ENCODE measurements around the gene SRP68. TPM values are rescaled to one million over a fixed set of nuclear protein-coding genes. Genes with fewer than 3 reads are reported as not detected.

SRP68 gene
- total RNA-seq, 1 donor from 2014 or later, result 86.7 TPM

DNA sequence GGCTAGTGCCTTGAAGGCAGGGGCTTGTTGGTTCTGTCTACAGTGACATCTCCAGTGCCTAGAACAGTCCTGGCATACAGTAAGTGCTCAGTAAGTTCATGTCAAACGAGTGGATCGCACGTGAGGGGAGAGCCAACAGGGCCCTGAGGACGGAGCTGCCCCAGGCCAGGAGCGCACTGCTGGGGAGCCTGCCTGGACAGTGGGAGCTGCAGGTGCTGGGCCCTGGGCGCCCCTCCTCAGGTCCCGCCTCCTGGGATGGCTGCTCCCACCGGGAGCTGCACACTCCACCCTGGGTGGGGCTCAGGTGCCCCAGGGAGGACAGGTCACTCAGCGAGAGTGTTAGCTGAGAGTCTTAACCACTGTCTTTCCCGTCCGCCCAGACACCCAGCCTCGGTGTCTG lies 47.0 kb downstream of the SRP68 start:
- H3K27ac Mint-ChIP-seq, result no peak overlapping the region
- no peaks in the 10 kb centered on the region for H3K9me3 Mint-ChIP-seq
- peaks cover 16% of the 10 kb centered on the region for H3K4me1 Mint-ChIP-seq (ENCODE audit: unreplicated experiment)
- no peaks in the 10 kb centered on the region for H3K36me3 Mint-ChIP-seq
- TF ChIP-seq, protein P1, sequence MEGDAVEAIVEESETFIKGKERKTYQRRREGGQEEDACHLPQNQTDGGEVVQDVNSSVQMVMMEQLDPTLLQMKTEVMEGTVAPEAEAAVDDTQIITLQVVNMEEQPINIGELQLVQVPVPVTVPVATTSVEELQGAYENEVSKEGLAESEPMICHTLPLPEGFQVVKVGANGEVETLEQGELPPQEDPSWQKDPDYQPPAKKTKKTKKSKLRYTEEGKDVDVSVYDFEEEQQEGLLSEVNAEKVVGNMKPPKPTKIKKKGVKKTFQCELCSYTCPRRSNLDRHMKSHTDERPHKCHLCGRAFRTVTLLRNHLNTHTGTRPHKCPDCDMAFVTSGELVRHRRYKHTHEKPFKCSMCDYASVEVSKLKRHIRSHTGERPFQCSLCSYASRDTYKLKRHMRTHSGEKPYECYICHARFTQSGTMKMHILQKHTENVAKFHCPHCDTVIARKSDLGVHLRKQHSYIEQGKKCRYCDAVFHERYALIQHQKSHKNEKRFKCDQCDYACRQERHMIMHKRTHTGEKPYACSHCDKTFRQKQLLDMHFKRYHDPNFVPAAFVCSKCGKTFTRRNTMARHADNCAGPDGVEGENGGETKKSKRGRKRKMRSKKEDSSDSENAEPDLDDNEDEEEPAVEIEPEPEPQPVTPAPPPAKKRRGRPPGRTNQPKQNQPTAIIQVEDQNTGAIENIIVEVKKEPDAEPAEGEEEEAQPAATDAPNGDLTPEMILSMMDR (conservative IDR thresholded peaks at IDR 0.05), result no peak
- no peaks in the 10 kb centered on the region for H3K27me3 Mint-ChIP-seq
- peak overlapping the region; percentile 69 for H3K4me3 Mint-ChIP-seq
- no peak for DNase-seq (ENCODE audit: extremely low spot score, unreplicated experiment)

DNA sequence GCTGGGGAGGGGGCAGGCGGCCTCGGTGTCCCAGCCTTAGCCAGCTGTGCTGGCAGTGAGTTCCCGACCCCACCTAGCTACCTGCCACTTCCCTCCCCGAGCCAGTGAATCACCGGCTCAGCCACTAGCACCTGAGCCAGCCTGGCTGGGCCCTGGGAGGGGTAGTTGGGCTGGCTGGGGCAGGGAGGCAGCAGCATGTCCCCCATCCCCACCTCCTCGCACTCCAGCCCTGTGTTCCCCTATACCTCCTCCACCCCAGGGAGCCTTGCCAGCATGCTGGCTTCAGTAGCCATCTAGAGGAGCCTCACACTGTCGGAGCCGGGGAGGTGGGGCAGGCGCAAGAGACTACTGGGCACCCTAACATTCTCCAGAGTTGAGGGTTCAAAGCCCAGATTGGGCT lies 48.0 kb downstream of the SRP68 start:
- no peak overlapping the region for H3K4me3 Mint-ChIP-seq
- TF ChIP-seq, protein P1 (conservative IDR thresholded peaks at IDR 0.05), result no peak
- H3K27ac Mint-ChIP-seq, result no peak overlapping the region
- H3K4me1 Mint-ChIP-seq (ENCODE audit: unreplicated experiment), result peaks cover 9% of the 10 kb centered on the region
- no peaks in the 10 kb centered on the region for H3K27me3 Mint-ChIP-seq
- no peaks in the 10 kb centered on the region for H3K9me3 Mint-ChIP-seq
- no peak for DNase-seq (ENCODE audit: extremely low spot score, unreplicated experiment)
- no peaks in the 10 kb centered on the region for H3K36me3 Mint-ChIP-seq

DNA sequence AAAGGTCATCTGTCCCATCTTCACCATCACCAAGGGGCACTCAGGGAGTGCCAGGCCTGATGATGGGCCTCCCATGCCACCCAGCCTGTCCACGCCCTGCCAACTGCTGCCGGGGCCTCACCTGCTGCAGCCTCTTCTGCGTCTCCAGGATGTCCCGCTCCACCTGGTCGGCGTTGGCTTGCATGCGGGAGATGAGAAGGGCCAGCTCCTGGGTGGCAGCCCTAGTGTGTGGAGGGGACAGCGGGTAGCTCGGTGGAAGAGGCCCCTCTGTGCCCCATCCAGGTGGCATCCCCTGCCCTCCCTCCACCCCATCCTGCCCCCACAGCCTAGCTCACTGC lies 48.4 kb downstream of the SRP68 start:
- Mint-ChIP-seq H3K4me3 (no peak overlapping the region), H3K36me3 (no peaks in the 10 kb centered on the region), H3K9me3 (no peaks in the 10 kb centered on the region), H3K27ac (no peak overlapping the region), H3K27me3 (no peaks in the 10 kb centered on the region), H3K4me1 (ENCODE audit: unreplicated experiment) (peaks cover 8% of the 10 kb centered on the region)
- TF ChIP-seq, protein P1 (conservative IDR thresholded peaks at IDR 0.05), result no peak
- no peak for DNase-seq (ENCODE audit: extremely low spot score, unreplicated experiment)

DNA sequence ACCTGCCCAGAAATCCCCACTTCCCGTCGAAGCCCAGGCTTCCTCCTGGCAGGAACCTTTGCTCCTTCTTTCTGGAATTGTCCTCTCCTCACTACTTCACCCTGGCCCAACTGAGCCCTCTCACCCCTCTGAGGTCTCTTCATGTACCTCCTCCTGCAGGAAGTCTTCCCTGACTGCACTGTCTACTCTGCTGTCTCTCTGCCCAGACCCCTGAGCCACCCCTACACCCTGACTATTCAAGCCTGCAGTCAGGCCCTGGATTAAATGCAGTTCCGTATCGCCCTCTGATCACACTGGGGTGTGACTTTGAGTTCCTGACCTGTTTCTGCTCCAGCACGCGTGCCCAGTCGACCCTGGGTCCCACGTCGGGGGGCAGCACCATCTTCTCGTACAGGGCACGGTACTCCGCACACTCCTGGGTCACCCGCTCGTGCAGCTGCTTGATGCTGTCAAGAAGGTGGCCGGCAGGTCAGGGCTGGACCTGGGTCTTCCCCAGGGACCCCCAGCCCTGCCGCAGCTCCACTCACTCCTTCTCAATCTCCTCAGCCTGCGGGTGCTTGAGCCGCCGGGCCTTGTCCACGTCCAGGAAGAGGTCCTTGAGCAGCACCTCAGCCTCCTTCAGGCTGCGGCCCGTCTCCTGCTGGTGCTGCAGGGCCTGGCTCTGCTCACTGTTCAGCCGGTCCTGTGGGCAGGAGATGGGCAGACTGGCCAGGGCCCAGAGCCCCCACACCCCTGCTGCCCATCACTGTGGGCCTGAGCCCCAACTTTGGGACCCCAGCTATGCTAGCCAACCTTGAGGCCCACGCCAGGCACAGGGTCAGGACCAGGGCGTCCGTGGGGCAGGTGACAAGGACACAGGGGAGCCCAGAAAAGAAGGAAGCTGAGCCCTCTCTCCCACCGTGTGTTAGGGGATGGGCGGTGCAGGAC lies 49.1 kb downstream of the SRP68 start:
- no peaks in the 10 kb centered on the region for H3K36me3 Mint-ChIP-seq
- no peak for DNase-seq (ENCODE audit: extremely low spot score, unreplicated experiment)
- TF ChIP-seq, protein P1 (conservative IDR thresholded peaks at IDR 0.05), result no peak
- no peak overlapping the region for H3K4me3 Mint-ChIP-seq
- peaks cover 8% of the 10 kb centered on the region for H3K4me1 Mint-ChIP-seq (ENCODE audit: unreplicated experiment)
- H3K9me3 Mint-ChIP-seq, result no peaks in the 10 kb centered on the region
- H3K27ac Mint-ChIP-seq, result no peak overlapping the region
- H3K27me3 Mint-ChIP-seq, result no peaks in the 10 kb centered on the region

DNA sequence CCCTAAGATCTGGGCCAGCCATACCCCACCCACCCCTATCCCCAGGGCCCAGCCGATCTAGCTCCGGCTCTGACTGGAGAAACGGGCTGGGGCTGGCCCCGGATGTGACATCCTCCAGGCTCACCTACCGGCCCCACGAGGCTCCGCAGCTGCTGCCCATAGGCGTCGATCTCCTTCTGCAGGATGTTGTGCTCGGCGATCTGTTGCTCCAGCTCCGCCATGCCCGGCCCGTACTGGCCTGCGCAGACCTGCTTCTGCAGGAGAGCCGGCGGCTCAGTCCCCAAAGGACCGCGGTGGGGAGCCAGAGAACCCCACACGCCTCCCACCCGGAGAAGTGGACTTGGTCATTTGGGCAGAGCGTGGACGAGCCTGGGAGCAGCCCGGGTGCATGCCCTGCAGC lies 50.0 kb downstream of the SRP68 start:
- no peaks in the 10 kb centered on the region for H3K9me3 Mint-ChIP-seq
- H3K27me3 Mint-ChIP-seq, result no peaks in the 10 kb centered on the region
- H3K36me3 Mint-ChIP-seq, result no peaks in the 10 kb centered on the region
- no peak for DNase-seq (ENCODE audit: extremely low spot score, unreplicated experiment)
- peaks cover 5% of the 10 kb centered on the region for H3K4me1 Mint-ChIP-seq (ENCODE audit: unreplicated experiment)
- TF ChIP-seq, protein P1 (conservative IDR thresholded peaks at IDR 0.05), result no peak
- no peak overlapping the region for H3K4me3 Mint-ChIP-seq
- no peak overlapping the region for H3K27ac Mint-ChIP-seq
